IPS-NIHi11 (cell line): Measurements from ENCODE around the gene FOXB2.
A peak's percentile ranks its signal among the peaks of the same experiment; 100 is the strongest.
"Not testable (repeated sequence)": the region's sequence is repeated elsewhere in the genome, so short reads cannot be mapped to it uniquely, and the experiment has no call there.

Experiments
- DNase-seq: peaks from one replicate; pipeline ENCODE4 v3.0.0; 2012; ENCODE audit warnings: mixed read lengths, low spot score

The FOXB2 gene

DNA sequence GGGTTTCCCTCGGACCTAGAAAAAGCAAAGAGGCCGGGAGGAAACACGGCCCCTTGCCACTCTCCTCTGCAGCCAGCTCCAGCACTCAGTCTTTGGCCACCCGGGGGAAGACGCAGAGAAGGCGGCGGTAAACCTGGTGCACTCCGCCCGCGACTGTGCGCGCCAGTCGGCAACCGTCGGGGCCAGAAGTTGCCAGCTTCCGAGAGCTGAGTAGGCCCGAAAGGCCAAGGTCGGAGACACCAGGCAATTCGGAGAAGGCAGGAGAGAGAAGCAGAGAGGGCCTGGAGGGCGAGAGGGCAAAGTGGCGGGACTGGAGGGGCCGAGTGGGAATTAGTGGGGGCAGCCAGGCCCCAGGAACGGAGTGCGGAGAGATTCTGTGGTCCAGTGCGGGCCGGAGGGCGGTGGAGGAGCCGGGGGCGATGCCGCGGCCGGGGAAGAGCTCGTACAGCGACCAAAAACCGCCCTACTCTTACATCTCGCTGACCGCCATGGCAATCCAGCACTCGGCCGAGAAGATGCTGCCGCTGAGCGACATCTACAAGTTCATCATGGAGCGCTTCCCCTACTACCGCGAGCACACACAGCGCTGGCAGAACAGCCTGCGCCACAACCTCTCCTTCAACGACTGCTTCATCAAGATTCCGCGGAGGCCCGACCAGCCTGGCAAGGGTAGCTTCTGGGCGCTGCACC, at the start of gene FOXB2:
Gene FOXB2, plus strand, starts transcription at position 420 of the 690 bp plus-strand sequence. Its CDS starts 0 bp downstream, at position 420.
- DNase-seq = peak; percentile 14

DNA sequence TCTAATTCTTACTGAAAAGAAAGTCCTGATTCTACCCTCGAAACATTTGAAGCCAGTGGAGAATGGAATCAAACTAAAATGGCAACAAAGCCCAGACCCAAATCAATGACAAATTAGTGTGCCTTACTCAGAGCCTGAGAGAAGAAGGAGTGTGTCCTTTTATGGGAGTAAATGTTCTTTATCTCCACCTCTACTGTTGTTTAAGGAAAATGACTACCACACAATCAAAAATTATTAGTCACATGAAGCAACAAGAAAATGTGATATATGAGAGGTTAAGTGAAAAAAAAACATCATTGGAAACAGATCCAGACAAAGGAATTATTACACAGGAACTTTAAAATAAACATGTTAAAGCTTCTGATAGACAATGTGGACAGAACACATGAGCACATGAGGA, 49.7 kb upstream of the FOXB2 start:
- DNase-seq = no peak

DNA sequence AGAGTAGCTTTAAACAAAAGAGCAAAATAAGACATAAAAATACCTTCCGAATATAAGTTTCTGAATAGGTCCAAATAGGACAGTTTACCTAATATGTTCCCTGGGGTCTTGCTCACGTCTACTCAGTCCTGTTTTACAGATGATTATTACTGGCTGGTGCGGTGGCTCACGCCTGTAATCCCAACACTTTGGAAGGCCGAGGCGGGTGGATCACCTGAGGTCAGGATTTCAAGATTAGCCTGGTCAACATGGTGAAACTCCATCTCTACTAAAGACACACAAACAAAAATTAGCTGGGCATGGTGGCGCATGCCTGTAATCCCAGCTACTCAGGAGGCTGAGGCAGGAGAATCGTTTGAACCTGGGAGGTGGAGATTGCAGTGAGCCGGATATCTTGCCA, 40.6 kb upstream of the FOXB2 start:
- not testable (repeated sequence) for DNase-seq

DNA sequence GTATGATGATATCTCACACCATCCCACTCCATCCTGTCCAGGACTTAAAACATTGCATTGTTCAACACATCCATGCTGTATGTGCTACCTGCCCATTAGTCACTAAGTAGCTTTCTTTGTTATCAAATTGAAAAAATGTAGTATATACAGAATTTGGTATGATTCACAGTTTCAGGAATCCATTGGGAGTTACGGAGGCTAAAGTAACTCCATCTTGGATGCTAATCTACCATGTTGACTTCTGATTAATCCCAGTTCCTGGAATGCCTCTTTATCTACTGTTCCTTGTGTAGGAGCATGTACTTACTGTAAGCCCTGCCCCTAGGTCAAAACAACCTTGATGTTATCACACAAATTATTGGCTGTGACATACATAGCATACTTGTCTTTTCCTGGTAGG, 38.9 kb upstream of the FOXB2 start:
- DNase-seq = no peak

DNA sequence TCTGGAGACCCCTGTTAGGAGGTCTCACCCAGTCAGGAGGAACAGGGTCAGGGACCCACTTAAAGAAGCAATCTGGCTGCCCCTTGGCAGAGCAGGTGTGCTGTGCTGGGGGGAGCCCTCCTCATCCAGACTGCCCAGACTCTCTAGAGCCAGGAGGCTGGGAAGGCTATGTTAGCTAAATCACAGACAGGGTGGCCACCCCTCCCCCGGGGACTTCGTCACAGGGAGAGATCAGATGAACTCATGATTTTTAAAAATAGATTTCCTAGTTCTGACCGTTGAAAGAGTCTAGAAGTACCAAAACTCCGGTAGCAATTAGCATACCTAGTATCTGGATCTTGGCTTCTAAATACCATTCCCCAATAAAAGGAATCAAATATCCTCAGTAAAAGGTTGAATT, 35.0 kb upstream of the FOXB2 start:
- DNase-seq = no peak

DNA sequence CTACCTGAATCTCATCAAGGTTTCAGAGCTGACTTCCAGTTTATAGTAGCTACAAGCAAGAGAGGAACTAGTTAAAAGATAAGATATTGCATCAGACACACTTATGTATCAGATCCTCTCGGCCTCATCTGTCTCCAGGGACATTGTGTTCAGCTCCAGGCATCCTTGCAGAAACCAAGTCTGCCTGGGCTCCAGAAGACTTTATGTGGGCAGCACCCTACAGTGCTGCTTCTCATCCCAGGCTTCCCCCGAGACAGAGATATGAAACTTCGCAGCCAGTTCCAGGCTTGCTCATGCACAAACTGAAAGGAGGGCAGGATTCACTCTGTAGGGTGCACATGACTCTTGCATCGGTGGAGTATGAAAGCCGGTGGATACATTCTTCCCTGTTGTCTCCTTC, 33.9 kb upstream of the FOXB2 start:
- no peak for DNase-seq

DNA sequence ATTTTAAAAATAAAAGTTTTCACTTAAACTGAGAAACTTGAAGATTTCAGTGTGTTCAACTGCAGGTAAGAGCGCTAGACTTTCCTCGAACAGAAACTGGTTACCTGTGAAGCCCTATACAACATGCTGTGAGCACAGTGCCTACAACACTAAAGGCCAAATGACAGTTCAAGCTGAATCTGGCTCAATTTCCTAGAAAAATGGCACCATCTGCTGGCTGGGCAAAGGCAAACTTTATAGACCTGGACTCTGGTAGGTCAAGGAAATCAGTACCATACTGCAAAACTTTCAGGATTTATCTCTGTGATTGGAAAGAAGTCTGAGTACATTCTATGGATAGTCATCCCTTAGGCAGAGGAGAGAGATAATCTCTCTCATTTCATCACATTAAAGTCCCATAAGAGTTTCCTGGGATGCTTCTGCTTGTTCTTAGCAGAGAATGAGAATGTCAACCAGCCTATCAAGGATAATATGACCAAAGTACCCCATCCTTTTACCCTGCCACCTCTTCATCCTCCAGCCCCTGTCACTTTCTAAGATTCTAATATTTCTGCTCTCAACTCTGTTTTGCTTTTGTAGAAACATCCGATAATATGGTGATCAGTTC, 31.8 kb upstream of the FOXB2 start:
- DNase-seq = peak; percentile 54

DNA sequence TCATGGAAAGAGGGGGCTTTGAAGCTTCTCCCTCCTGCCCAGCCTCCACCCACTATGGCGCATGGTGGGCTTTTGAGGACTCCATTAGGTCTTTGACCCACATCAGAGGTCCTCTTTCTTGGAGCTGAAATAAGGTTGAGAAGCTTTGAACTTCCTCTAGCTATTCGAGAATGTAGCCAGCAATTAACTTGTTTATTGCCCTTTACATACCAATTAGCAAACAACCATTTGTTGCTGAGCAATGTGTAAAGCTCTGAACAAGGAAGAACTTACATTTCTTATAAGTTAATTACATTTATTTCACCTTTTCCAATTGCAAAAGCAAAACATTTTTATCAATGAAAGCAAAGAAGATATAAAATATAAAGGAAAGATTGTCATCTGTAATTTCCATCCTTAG, 30.5 kb upstream of the FOXB2 start:
- DNase-seq = no peak

DNA sequence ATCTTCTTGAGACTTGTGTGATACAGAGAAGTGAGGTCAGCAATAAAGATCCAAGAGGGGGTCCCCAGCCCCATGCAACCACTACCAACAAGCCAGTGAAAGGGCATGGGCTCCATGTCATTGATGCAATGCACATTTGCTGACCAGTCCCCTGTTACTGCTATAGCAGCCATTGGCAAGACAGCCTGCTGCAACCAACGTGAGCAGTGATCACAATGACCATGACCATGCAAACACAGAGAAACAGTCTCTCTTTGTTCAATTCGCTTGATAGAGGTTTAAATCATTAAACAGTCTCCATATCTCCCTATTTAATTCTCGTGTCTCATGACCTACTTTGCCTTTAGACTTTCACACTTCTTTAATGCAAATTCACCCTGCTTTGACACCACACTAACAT, 30.0 kb upstream of the FOXB2 start:
- no peak for DNase-seq

DNA sequence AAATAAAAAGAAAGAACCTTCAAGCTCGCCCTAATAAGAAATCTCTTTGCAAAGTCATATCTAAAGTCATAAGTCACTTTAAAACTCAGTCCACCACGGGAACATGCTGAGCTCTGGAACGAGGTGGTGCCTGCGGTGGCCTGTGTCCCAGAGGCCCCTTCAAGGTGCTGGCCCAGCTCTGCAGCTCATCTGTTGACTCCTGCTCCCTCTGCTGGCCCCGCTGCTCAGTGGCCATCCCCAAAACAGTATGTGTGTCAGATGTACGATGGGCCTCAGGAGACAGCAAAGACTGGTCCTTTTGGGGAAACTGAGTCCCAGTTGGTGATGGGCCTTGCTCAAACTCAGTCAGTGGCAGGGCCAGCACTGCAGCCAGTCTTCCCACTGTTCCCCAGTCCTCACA, 22.8 kb upstream of the FOXB2 start:
- peak; percentile 64 for DNase-seq

DNA sequence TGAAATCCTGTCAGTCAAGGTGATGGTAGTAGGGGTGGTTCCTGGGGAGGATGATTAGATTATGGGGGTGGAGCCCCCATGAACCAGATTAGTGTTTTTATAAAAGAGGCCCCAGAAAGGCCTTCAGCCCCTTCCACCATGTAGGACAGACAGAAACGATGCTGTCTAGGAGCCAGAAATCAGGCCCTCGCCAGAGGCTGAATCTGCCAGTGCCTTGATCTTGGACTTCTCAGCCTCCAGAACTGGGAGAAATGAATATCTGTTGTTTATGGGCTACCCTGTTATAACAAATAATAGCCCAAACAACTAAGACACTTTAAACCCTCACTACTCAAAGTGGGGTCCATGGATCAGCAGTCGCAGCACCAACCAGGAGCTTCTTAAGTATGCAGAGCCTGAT, 20.2 kb upstream of the FOXB2 start:
- DNase-seq = no peak

DNA sequence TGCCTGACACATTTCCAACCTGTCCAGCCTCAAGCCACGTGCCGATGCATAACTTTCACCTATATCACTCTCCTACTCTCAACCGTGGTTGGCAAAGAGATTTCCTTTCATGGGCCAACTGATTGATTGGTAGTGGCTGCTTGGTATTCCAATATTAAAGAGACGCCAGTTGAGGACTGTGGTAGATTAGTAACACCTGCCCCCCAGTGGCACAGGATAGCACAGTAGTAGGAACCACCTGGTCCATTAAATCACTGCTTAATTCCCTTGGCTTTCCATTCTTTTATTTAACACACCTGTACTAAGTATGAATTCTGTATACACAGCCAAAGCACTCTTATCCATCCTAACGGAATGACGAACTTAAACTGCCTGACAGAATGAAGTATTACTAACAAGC, 19.1 kb upstream of the FOXB2 start:
- DNase-seq = no peak

DNA sequence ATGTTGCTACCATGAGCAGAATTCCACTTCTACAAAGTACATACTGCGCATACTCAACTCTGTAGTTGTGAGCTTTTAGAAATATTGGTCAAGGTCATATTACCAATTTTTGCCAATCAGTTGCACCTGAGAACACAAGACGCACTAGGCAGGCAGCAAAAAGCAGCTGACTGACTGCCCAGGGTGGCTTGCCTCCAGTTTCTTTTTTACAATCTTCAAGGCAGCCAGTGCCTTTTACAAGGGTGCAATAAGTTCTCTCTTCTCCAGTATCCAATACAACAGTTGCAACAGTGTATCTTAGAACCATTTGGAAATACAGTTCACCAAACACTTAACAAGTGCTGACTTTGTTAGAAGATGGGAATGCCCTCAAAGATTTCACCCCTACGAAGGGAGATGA, 16.1 kb upstream of the FOXB2 start:
- no peak for DNase-seq

DNA sequence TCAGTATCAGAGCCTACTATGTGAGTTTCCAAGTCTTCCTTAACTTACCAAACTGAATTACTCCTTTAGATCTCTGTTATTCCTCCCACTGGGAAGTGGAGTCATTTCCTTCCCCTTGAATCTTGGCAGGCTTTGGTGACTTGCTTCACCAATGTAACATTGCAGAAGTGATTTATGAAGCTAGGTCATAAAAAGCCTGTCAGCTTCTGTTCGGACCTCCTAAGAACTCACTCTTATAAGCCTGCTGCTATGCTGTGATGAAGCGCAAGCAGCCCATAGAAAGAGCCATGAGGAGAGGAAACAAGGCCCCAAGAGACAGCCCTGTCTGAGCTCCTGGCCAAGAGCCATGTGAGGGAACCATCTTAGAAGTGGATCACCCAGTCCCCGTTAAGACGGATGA, 14.2 kb upstream of the FOXB2 start:
- no peak for DNase-seq

DNA sequence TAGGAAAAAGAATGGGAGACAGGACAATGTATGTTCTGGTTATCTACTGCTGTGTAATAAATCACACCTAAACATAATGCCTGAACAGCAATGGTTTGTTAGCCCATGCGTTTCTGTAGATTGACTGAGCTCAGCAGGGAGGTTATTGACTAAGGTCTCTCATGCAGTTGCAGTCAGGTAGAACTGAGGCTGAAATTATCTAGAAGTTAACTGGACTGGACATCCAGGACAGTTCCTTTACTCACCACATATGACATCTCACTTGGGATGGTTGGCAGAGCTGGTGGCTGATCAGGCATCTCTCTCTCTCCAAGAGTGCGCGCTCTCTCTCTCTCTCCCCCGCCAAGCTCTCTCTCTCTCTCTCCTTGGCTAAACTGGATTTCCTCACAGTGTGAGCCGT, 8.9 kb upstream of the FOXB2 start:
- no peak for DNase-seq

DNA sequence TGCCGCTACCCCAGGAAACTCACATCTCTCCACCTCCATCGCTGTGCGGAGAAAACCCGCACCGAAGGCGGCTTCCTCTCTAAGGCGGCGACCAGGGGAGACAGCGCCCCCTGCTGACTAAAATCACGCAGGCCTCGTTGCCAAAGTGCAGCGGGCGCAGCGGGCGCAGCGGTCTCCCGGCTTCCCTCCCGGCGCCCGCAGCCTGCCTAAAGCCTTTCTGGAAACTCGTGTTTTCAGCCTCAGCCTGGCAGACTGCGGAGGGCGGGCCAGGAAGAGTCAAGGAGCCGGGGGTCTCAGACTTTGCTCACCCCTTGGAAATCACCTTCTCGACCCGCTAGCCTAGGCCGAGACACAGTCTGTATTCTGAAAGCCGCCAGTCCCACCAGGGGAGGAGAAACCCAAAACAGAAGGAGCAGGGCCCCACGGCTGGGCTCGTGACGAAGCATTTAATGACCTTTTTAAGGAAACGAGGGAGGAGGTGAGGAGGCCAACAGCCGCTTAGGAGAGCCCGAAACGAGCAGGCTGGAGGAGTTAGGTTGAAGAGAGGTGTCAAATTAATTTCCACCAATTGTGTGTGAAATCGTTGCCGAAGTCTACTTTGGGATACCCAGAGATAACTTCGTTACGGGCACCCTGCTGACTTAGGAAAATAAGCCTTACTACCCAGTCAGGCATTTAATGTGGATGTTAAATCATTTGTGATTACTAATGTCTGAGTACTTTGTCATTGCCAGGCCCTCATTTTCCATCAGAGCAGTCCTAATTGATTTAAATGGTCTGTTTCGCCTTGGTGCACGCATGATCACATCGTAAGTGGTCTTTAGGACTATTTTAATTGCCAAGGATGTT, 7.3 kb upstream of the FOXB2 start:
- peak; percentile 84 for DNase-seq

DNA sequence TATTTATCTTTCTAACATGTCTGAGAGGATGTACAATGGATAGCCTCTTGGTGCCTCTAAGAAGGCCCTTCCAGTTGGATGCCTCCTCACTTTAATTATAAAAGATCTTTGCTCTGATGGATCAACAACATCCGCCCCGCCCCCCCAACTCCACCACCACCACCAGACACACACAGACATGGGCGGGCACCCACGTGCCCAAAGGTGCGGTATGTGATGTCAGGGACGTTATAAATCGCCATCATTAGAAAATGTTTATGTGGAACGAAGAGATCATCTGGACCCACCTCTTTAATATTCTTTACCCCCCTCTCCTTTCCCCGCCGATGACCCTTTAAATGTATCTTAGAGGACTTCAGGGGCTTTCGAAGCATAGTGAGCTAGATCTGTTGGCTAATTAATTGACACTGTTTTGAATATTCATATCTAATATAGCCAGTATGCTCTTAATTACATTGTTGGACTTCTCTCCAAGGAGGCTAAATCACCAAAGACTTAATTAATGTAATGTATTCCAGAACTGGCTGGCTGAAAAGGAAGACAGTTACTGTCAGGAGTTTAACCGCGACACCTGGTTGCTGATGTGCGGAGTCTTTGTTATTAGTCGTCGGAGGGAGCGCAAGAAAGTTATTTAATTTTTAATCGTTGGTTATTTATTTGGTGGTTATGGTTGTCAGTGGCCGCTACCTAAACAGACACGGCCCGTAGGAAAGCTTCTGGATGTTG, 6.1 kb upstream of the FOXB2 start:
- DNase-seq = no peak

DNA sequence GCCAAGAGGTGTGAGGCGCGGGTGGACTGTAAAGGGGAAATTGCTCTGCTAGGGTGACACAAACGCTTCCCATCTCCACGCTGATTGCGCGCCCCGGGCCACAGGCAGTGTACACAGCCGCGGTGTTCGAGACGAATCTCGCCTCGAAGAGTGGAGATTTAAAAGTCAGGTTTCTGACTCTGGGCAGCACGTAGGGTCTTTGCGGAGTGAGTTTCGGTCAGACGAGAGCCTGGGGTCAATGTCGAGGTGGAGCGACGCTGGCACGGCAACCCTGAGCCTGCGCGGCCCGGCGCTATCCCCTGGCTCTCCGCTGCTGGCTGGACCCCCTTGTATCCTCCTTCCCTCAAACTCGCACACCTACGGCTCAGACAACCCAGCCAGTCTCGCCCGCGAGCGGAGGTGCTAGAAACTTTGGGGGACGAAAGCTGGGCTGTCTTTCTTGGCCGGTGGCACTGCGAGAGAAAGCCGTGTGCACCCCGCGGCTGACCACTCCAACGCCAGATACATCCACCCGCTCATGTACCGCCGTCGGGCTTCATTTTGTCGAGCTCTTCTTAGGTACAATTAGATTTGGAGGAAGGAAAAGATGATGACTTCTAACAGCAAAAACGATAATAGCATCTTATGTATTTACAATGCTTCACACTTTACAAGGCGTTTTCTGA, 5.4 kb upstream of the FOXB2 start:
- DNase-seq = peak; percentile 28

DNA sequence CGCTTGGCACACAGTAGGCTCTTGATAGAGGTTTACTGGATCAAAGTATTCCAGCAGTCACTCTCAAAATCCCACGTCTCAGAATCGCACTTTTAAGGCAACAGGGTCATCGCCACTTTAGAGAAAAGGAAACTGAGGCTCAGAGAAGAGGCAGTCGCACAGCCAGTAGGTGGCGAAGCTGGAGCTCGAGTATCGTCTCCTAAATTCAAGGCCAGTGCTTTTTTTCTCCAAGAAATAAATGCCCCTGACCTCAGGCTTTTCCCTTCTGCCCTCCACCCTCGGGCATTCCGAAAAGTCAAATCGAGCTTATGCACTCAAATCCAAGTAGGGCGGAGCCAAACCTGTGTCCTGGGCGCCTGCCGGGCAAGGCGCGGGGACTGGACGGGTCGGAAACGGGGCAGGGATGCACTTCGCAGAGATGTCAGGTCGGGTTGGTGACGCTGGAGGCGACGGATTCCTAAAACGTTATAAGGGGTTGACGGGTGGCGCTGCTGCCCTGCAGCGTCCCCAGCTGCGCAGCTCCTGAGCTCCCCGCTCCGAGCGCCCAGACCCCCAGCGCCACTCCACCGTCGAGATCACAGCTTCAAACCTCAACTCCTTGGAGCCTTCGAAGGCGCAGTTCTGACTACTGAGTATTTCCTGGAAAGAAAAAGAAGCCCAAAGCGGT, 4.7 kb upstream of the FOXB2 start:
- peak; percentile 27 for DNase-seq

DNA sequence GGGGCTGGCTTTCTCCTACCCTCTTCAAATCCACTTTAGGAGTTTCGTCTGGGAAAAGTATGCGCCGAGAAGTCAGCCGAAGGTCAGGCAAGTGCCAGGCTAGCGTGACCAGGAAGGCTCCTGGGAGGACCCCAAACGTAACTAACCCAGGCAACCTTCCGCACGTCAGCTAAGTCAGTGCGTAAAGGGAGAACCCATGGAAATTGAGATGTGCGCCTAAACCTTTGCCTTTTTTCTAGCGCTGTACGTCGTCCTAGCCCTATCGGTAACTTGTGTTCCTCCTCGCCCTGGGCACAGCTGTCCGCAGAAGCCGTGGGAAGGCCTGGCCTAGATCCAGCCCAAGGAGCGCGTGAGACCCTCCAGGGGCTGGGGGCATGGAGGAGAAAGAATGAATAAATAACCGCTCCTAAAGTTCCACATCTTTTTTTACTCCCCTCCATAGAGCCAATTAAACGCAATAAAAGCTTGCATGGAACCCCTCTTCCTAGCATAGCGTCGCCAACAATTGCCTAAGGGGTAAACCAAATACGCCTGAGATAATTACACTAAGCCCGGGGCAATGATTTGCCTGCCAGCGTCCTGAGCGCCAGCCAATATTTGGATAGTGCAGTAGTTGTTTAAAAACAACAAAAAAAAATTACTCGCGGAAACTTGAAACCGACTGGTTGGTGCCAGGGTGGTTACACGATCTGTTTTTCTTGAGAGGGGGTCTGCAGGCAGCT, 4.0 kb upstream of the FOXB2 start:
- no peak for DNase-seq

DNA sequence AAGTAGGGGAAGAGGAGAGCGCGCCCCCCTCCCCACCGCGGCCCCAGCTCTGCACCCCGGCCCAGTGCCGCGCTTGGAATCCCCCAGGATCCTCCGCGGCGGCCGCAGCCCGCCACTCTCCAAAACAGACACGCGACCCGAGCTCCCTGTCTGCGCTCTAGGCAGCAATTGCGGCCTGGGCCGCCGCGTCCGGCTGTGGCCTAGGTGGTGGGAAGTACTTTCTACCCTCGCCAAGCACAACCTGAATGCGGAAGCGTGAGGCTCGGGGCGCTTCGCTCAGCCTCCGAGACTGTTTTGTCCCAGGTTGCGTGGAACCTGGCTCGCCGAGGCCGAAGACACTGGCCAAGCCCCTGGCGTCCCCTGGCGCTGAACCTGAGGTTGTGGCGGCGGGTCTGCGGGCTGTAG, 3.3 kb upstream of the FOXB2 start:
- peak; percentile 46 for DNase-seq
